ENCODE data around the gene SCPEP1. TPM values are rescaled to one million over a fixed set of nuclear protein-coding genes. Genes with fewer than 3 reads are reported as not detected.
A peak's percentile ranks its signal among the peaks of the same experiment; 100 is the strongest.

The SCPEP1 gene
- total RNA-seq, 1 experiment from 2014 or later: 41.3 TPM

DNA sequence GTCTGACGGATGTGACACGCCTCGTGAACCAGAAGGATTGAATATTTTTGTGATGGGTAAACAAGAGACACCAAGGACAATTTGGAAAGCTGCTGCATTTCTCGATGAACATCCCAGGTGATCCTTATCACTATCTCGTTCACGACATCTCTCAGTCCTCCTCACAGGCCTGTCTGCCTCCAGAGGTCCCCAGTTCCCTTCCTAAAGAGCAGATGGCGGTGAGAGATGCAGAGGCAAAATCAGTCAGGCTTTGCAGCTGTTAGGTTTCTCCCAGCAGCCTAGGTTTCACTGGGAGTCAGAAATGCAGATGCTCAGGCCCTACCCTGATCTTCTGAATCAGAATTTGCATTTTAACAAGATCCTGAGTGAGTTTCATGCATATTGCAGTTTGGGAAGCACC, 23.6 kb downstream of the SCPEP1 start:
- Histone ChIP-seq H3K36me3 (replicated peaks; ENCODE audit: control insufficient read depth, insufficient read depth, low read length) (peaks cover 2% of the 10 kb centered on the region; the same call in 1 of the 2 replicates), H3K4me3 (ENCODE audit: insufficient read depth, low read depth, low read length) (no peak overlapping the region), H3K27me3 (ENCODE audit: control insufficient read depth, insufficient read depth, low read length) (no peaks in the 10 kb centered on the region)
- no peak for DNase-seq

DNA sequence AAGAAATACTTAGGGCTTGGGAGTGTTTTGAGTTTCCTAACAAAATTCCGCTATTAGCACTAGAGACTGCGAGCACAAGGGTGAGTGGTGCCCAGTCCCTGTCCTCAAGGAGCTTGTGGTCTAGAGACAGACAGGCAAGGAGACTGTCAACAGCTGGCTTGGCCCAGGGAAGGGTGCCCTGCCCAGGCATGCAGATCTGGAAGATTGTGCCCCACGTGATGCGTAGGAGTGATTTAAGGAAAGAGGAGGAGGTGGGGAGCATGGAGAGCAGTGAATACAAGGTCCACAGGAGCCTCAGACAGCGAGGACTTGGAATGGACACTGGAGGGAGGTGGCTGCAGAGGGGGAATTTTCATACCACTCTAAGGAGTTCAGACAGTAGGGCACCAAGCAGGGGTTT, 25.0 kb downstream of the SCPEP1 start:
- Histone ChIP-seq H3K27me3 (ENCODE audit: control insufficient read depth, insufficient read depth, low read length) (no peaks in the 10 kb centered on the region), H3K36me3 (replicated peaks; ENCODE audit: control insufficient read depth, insufficient read depth, low read length) (peaks cover 2% of the 10 kb centered on the region; the same call in 1 of the 2 replicates), H3K4me3 (ENCODE audit: insufficient read depth, low read depth, low read length) (no peak overlapping the region)
- no peak for DNase-seq

GRCh38 chr17:57004944-57005579, 27.1 kb downstream of the SCPEP1 start:
- Histone ChIP-seq H3K27me3 (ENCODE audit: control insufficient read depth, insufficient read depth, low read length) (no peaks in the 10 kb centered on the region), H3K36me3 (replicated peaks; ENCODE audit: control insufficient read depth, insufficient read depth, low read length) (peaks cover 2% of the 10 kb centered on the region; the same call in 1 of the 2 replicates), H3K4me3 (ENCODE audit: insufficient read depth, low read depth, low read length) (no peak overlapping the region)
- peak; percentile 53 for DNase-seq

GRCh38 chr17:57006040-57006439, 28.1 kb downstream of the SCPEP1 start:
- Histone ChIP-seq H3K27me3 (ENCODE audit: control insufficient read depth, insufficient read depth, low read length) (no peaks in the 10 kb centered on the region), H3K36me3 (replicated peaks; ENCODE audit: control insufficient read depth, insufficient read depth, low read length) (peaks cover 2% of the 10 kb centered on the region; the same call in 1 of the 2 replicates), H3K4me3 (ENCODE audit: insufficient read depth, low read depth, low read length) (no peak overlapping the region)
- DNase-seq: peak; percentile 3

DNA sequence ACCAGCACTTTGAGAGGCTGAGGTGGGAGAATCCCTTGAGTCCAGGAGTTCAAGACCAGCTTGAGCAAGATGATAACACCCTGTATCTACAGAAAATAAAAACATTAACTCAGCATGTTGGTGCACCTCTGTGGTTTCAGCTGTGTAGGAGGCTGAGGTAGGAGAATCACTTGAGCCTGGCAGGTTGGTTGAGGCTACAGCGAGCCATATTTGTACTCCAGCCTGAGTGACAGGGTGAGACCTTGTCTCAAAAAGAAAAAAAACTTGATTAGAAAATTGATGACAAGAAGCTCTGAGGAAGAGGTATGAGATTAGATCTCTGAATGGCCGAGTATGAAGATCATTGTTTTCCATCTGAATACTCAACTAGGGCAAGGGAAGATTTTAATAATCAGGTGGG, 31.0 kb downstream of the SCPEP1 start:
- H3K27me3 ChIP-seq (ENCODE audit: control insufficient read depth, insufficient read depth, low read length): no peaks in the 10 kb centered on the region
- no peaks in the 10 kb centered on the region for H3K36me3 ChIP-seq (replicated peaks; ENCODE audit: control insufficient read depth, insufficient read depth, low read length)
- DNase-seq: no peak
- no peak overlapping the region for H3K4me3 ChIP-seq (ENCODE audit: insufficient read depth, low read depth, low read length)

DNA sequence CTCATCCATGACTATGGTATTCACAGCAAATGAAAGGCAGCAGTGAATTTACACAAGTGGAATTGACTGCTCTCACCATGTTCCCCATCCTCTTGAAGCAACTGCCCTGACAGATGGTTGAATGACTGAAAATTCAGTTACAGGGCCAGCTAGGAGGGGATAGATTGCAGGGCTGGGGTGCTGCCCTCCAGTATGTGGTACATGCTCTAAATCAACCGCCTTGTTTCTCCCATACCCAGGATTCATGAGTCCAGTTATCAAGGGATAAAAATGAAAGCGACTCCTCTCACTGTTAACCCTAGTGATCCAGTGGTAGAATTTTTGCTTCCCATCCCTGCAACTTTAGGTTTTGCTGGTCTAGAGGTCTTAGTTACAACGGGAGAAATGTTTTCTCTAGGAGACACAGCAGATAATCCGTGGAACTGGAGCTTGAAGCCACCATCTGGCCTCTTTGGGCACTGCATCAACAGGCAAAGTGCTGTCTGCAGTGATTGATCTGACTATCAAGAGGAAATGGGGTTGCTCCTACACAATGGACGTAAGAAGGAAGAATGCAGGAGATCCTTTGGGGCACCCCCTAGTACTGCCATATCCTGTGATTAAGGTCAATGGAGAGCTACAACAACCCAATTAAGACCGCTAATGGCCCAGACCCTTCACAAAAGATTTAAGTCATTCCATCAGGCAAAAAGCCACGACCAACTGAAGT, 32.0 kb downstream of the SCPEP1 start:
- DNase-seq: peak; percentile 72
- H3K4me3 ChIP-seq (ENCODE audit: insufficient read depth, low read depth, low read length): no peak overlapping the region

DNA sequence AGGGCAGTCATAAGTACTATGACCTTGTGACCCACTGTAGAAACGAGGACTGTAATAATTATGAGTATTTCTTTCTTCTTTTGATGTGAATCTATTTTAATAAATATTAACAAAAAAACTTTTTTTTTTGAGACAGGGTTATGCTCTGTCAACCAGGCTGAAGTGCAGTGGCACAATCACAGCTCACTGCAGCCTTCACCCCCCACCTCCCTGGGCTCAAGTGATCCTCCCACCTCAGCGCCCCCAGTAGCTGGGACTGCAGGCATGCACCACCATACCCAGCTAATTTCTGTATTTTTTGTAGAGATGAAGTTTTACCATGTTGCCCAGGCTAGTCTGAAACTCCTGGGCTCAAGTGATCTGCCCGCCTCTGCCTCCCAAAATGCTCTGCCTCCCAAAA, 32.6 kb downstream of the SCPEP1 start:
- Histone ChIP-seq H3K27me3 (ENCODE audit: control insufficient read depth, insufficient read depth, low read length) (no peaks in the 10 kb centered on the region), H3K36me3 (replicated peaks; ENCODE audit: control insufficient read depth, insufficient read depth, low read length) (no peaks in the 10 kb centered on the region), H3K4me3 (ENCODE audit: insufficient read depth, low read depth, low read length) (no peak overlapping the region)
- DNase-seq: no peak

More for the DNA sequence above, 32.0 kb downstream of the SCPEP1 start:
- no peaks in the 10 kb centered on the region for H3K36me3 ChIP-seq (replicated peaks; ENCODE audit: control insufficient read depth, insufficient read depth, low read length)
- no peaks in the 10 kb centered on the region for H3K27me3 ChIP-seq (ENCODE audit: control insufficient read depth, insufficient read depth, low read length)

DNA sequence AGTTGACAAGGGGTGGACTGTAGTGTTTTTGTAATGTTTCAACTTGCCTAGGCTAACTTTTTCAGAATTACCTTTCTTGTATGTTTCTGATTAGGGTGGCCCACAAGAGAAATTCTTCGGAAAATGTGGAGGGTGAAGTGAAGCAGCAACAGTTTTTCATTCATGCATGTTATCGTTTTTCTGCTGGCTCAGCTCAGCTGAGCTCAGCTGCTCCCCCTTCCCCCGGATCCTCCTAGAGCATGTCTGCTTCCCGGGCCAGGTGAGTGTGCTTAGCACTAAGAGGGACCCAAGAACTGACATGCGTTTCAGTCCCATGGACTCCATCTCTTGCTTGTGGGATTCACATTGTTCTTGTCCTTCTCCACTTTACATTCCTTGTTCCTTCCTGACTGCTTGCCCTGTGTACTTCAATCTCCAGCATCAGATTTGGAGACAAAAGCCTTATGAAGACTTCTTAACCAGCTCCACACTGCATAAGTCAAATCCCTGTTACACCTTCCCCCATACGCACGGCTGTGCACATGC, 33.6 kb downstream of the SCPEP1 start:
- Histone ChIP-seq H3K36me3 (replicated peaks; ENCODE audit: control insufficient read depth, insufficient read depth, low read length) (no peaks in the 10 kb centered on the region), H3K4me3 (ENCODE audit: insufficient read depth, low read depth, low read length) (no peak overlapping the region), H3K27me3 (ENCODE audit: control insufficient read depth, insufficient read depth, low read length) (no peaks in the 10 kb centered on the region)
- DNase-seq: peak; percentile 20

DNA sequence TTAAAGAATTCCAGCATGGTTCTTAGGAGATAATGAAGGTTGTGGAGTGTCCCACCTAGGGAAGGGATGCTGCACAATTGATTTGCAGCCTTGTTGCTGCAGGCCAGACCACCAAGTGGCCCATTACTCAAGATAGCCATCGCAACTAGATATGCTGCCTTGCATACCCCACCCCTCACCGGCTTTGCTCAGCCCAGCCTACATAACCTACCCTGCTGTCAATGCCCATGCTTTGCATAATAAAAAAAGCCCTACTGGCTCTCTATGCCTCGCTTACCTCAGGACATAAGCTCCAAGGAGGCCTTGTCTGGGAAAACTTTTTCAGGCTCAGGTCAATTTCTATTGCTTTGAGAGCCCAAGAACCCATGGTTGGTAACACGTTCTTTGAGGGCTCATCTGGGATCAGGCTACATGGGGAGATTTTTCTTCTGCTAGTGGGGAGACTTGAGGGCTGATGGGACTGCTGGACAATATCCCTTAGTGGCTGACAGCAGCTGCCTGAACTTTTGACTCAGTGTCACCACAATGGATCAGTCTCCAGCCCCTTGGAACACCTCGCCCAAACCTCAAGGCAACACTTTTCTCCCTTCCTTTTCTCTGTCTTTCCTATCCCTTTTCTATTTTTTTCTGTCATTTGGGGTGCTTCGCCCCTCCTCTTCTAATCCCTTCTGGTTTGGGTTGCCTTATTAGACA, 38.3 kb downstream of the SCPEP1 start:
- DNase-seq: peak; percentile 34
- no peaks in the 10 kb centered on the region for H3K27me3 ChIP-seq (ENCODE audit: control insufficient read depth, insufficient read depth, low read length)
- no peaks in the 10 kb centered on the region for H3K36me3 ChIP-seq (replicated peaks; ENCODE audit: control insufficient read depth, insufficient read depth, low read length)
- no peak overlapping the region for H3K4me3 ChIP-seq (ENCODE audit: insufficient read depth, low read depth, low read length)

- no peak overlapping the region for H3K4me3 ChIP-seq (ENCODE audit: insufficient read depth, low read depth, low read length)
- DNase-seq: no peak
- H3K36me3 ChIP-seq (replicated peaks; ENCODE audit: control insufficient read depth, insufficient read depth, low read length): no peaks in the 10 kb centered on the region
- no peaks in the 10 kb centered on the region for H3K27me3 ChIP-seq (ENCODE audit: control insufficient read depth, insufficient read depth, low read length)
These were observed 38.8 kb downstream of the SCPEP1 start for GRCh38 chr17:57016764-57017116.

GRCh38 chr17:57017625-57018024, 39.7 kb downstream of the SCPEP1 start:
- Histone ChIP-seq H3K27me3 (ENCODE audit: control insufficient read depth, insufficient read depth, low read length) (no peaks in the 10 kb centered on the region), H3K4me3 (ENCODE audit: insufficient read depth, low read depth, low read length) (no peak overlapping the region), H3K36me3 (replicated peaks; ENCODE audit: control insufficient read depth, insufficient read depth, low read length) (no peaks in the 10 kb centered on the region)
- DNase-seq: no peak

GRCh38 chr17:57020208-57020607, 42.3 kb downstream of the SCPEP1 start:
- no peak overlapping the region for H3K4me3 ChIP-seq (ENCODE audit: insufficient read depth, low read depth, low read length)
- DNase-seq: no peak
- no peaks in the 10 kb centered on the region for H3K27me3 ChIP-seq (ENCODE audit: control insufficient read depth, insufficient read depth, low read length)
- H3K36me3 ChIP-seq (replicated peaks; ENCODE audit: control insufficient read depth, insufficient read depth, low read length): no peaks in the 10 kb centered on the region

- Histone ChIP-seq H3K27me3 (ENCODE audit: control insufficient read depth, insufficient read depth, low read length) (no peaks in the 10 kb centered on the region), H3K36me3 (replicated peaks; ENCODE audit: control insufficient read depth, insufficient read depth, low read length) (no peaks in the 10 kb centered on the region), H3K4me3 (ENCODE audit: insufficient read depth, low read depth, low read length) (no peak overlapping the region)
- no peak for DNase-seq
These were observed 43.5 kb downstream of the SCPEP1 start for GRCh38 chr17:57021226-57021940.

DNA sequence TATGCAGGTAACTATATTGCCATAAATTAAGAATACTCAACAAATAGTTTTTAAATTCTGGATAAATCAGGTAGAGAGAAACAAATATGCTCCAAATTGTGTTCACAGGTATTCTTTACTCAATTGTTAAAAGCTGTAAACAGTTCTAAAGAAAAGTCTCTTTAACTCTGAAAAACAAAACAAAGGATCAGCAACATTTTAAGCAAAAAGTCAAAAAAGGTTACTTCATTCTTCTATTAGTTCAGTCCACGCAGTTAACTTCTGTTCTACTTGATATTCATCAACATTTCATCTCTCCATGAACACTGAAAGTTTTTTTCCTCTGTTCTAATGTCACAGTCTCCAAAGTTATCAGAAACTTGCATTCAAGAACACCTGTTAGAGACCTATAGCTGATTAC, 47.9 kb downstream of the SCPEP1 start:
- DNase-seq: no peak

More for the DNA sequence above, 47.9 kb downstream of the SCPEP1 start:
- Histone ChIP-seq H3K27me3 (ENCODE audit: control insufficient read depth, insufficient read depth, low read length) (no peaks in the 10 kb centered on the region), H3K36me3 (replicated peaks; ENCODE audit: control insufficient read depth, insufficient read depth, low read length) (no peaks in the 10 kb centered on the region), H3K4me3 (ENCODE audit: insufficient read depth, low read depth, low read length) (no peak overlapping the region)

All from H7 (cell line).